ENCODE measurements around the gene ABCA13. TPM values are rescaled to one million over a fixed set of nuclear protein-coding genes. Genes with fewer than 3 reads are reported as not detected.

Gene ABCA13
- total RNA-seq, 6 experiments from 2014 or later = 0.02 to 0.08 (median 0.05) TPM; not detected in 1

GRCh38 chr7:48242846-48243245, 71.6 kb downstream of the ABCA13 start:
- TF ChIP-seq CTCF (IDR thresholded peaks at IDR 0.05) = no peak
- Mint-ChIP-seq H3K9me3 (peaks cover 4% of the 10 kb centered on the region; the same call in 1 of the 2 replicates), H3K4me1 (ENCODE audit: low read depth) (no peaks in the 10 kb centered on the region), H3K27ac (no peak overlapping the region), H3K4me3 (no peak overlapping the region), H3K36me3 (ENCODE audit: low read depth) (no peaks in the 10 kb centered on the region), H3K27me3 (ENCODE audit: insufficient read depth) (peaks cover 11% of the 10 kb centered on the region)
- no peak for DNase-seq

- H3K4me3 Mint-ChIP-seq = no peak overlapping the region
- no peaks in the 10 kb centered on the region for H3K36me3 Mint-ChIP-seq (ENCODE audit: low read depth)
- no peak overlapping the region for H3K27ac Mint-ChIP-seq
- peaks cover 4% of the 10 kb centered on the region; the same call in 1 of the 2 replicates for H3K9me3 Mint-ChIP-seq
- no peak for TF ChIP-seq CTCF (IDR thresholded peaks at IDR 0.05)
- peaks cover 11% of the 10 kb centered on the region for H3K27me3 Mint-ChIP-seq (ENCODE audit: insufficient read depth)
- no peak for DNase-seq
- H3K4me1 Mint-ChIP-seq (ENCODE audit: low read depth) = no peaks in the 10 kb centered on the region
Observed at GRCh38 chr7:48244864-48245271, 73.6 kb downstream of the ABCA13 start.

- H3K27ac Mint-ChIP-seq = no peak overlapping the region
- H3K27me3 Mint-ChIP-seq (ENCODE audit: insufficient read depth) = peaks cover 11% of the 10 kb centered on the region
- H3K36me3 Mint-ChIP-seq (ENCODE audit: low read depth) = no peaks in the 10 kb centered on the region
- H3K9me3 Mint-ChIP-seq = peaks cover 4% of the 10 kb centered on the region; the same call in 1 of the 2 replicates
- H3K4me1 Mint-ChIP-seq (ENCODE audit: low read depth) = peaks cover 7% of the 10 kb centered on the region
- DNase-seq = no peak
- H3K4me3 Mint-ChIP-seq = no peak overlapping the region
- no peak for TF ChIP-seq CTCF (IDR thresholded peaks at IDR 0.05)
Observed at GRCh38 chr7:48245751-48246472, 74.7 kb downstream of the ABCA13 start.

- Mint-ChIP-seq H3K4me3 (no peak overlapping the region), H3K36me3 (ENCODE audit: low read depth) (no peaks in the 10 kb centered on the region)
Observed at GRCh38 chr7:48249166-48249565, 77.9 kb downstream of the ABCA13 start.

GRCh38 chr7:48250441-48250951, 79.2 kb downstream of the ABCA13 start:
- no peak overlapping the region for H3K4me3 Mint-ChIP-seq
- H3K36me3 Mint-ChIP-seq (ENCODE audit: low read depth) = no peaks in the 10 kb centered on the region
- no peak overlapping the region for H3K27ac Mint-ChIP-seq
- TF ChIP-seq CTCF (IDR thresholded peaks at IDR 0.05) = no peak
- H3K9me3 Mint-ChIP-seq = no peaks in the 10 kb centered on the region
- H3K27me3 Mint-ChIP-seq (ENCODE audit: insufficient read depth) = peaks cover 5% of the 10 kb centered on the region
- H3K4me1 Mint-ChIP-seq (ENCODE audit: low read depth) = peaks cover 17% of the 10 kb centered on the region
- DNase-seq = no peak

More at GRCh38 chr7:48249166-48249565, 77.9 kb downstream of the ABCA13 start:
- H3K27me3 Mint-ChIP-seq (ENCODE audit: insufficient read depth) = peaks cover 5% of the 10 kb centered on the region
- H3K4me1 Mint-ChIP-seq (ENCODE audit: low read depth) = peaks cover 11% of the 10 kb centered on the region
- no peak for DNase-seq
- H3K27ac Mint-ChIP-seq = no peak overlapping the region
- H3K9me3 Mint-ChIP-seq = no peaks in the 10 kb centered on the region
- TF ChIP-seq CTCF (IDR thresholded peaks at IDR 0.05) = no peak
